Thyroid gland (tissue), 4 donors: ENCODE data around the gene RETREG3.

ENCODE experiments used
- CTCF ChIP-seq, 6 experiments: fragments of 200-600 bp in 3 of 6; fragments of 450-650 bp in 3 of 6; sonication (generic) in 3 of 6; IDR thresholded peaks; one replicate each; pipeline ENCODE4 v1.5.1; 2016 to 2019; ENCODE audit warnings: antibody characterized with exemption in 6 of 6, mild to moderate bottlenecking in 2 of 6, inconsistent platforms in 1 of 6, moderate library complexity in 1 of 6
- POLR2A ChIP-seq, 2 donors: fragments of 450-650 bp; IDR thresholded peaks; one replicate each; pipeline ENCODE4 v1.6.1; 2017; ENCODE audit warnings: antibody characterized with exemption in 2 of 2, mild to moderate bottlenecking in 2 of 2, moderate library complexity in 1 of 2

GRCh38 chr17:42581744-42582270 lies 27.4 kb downstream of the RETREG3 start:
- TF ChIP-seq CTCF (IDR thresholded peaks at IDR 0.05) = no peak
- no peak for TF ChIP-seq POLR2A (IDR thresholded peaks at IDR 0.05)
